Left cardiac atrium (tissue), 4 donors: ENCODE measurements around the gene ZMYND11. TPM values are rescaled to one million over a fixed set of nuclear protein-coding genes. Genes with fewer than 3 reads are reported as not detected.
"Not testable (repeated sequence)": the region's sequence is repeated elsewhere in the genome, so short reads cannot be mapped to it uniquely, and the experiment has no call there.

ENCODE experiments used
- ATAC-seq, 2 donors: fragments of 200-7000 bp; cut with Tn5 transposase; one replicate each; pipeline ENCODE4 v1.9.1; 2020; ENCODE audit warnings: mild to moderate bottlenecking in 2 of 2, moderate library complexity in 2 of 2
- DNase-seq: peaks from one replicate; pipeline ENCODE4 v3.0.0-alpha.2; 2020
- intact Hi-C, 2 donors: fragments of 100-400 bp; cut with DNase I; formaldehyde crosslinking; loops; one replicate each; pipeline versions ENCODE4 v1.14.1 to v1.15.1; 2022 to 2023
- total RNA-seq, 2 donors: library from RNA; stranded (reverse); fragmentation: NEBNext Ultra II Directional; extraction: Animal tissue kit (Norgen Biotek cat#: 25700); gene quantifications; one replicate each; pipeline ENCODE4 v1.2.1, GENCODE V29; 2021
- donor health status: DM: no; HTN: yes; CAD: no.
- donor health status: DM: no; HTN: yes; CAD: no; lungs with severe emphysema.
- donor health status: DM: yes; HTN: yes; CAD: no.
- donor health status: Dilated cardiomyopathy.

ZMYND11 gene
- total RNA-seq, 2 donors from 2014 or later = 59.1 to 72.6 TPM

GRCh38 chr10:234708-235406 is 99.6 kb downstream of the ZMYND11 start:
- ATAC-seq (no peak), DNase-seq (no peak)
- intact Hi-C loops = no loop called here

- intact Hi-C loops = no loop called here
- no peak for ATAC-seq
- DNase-seq = no peak
Observed at GRCh38 chr10:235915-236314, 100.7 kb downstream of the ZMYND11 start.

- intact Hi-C loops = no loop called here
- DNase-seq (no peak), ATAC-seq (no peak)
Observed at GRCh38 chr10:239109-239508, 103.9 kb downstream of the ZMYND11 start.

- peak in 1 of 2 donors; percentile 90 for ATAC-seq
- DNase-seq = no peak
- intact Hi-C loops = no loop called here
Observed at GRCh38 chr10:241451-241850, 106.2 kb downstream of the ZMYND11 start.

- intact Hi-C loops = no loop called here
- ATAC-seq = no peak
- no peak for DNase-seq
Observed at GRCh38 chr10:241966-242643, 106.8 kb downstream of the ZMYND11 start.

GRCh38 chr10:244227-244626 is 109.0 kb downstream of the ZMYND11 start:
- ATAC-seq = no peak
- no peak for DNase-seq
- intact Hi-C loops = no loop called here

GRCh38 chr10:246431-246830 is 111.2 kb downstream of the ZMYND11 start:
- ATAC-seq = no peak
- intact Hi-C loops = no loop called here

GRCh38 chr10:247480-247879 is 112.2 kb downstream of the ZMYND11 start:
- intact Hi-C loops = no loop called here

More at GRCh38 chr10:246431-246830, 111.2 kb downstream of the ZMYND11 start:
- DNase-seq = no peak

GRCh38 chr10:248307-248706 is 113.1 kb downstream of the ZMYND11 start:
- DNase-seq (no peak), ATAC-seq (no peak)
- intact Hi-C loops = no loop called here

More at GRCh38 chr10:247480-247879, 112.2 kb downstream of the ZMYND11 start:
- no peak for DNase-seq
- no peak for ATAC-seq

GRCh38 chr10:251982-252582 is 116.8 kb downstream of the ZMYND11 start:
- DNase-seq (no peak), ATAC-seq (no peak)
- intact Hi-C loops = no loop called here

- intact Hi-C loops = no loop called here
- no peak for ATAC-seq
- DNase-seq = no peak
Observed at GRCh38 chr10:260819-261429, 125.7 kb downstream of the ZMYND11 start.

GRCh38 chr10:264160-265073 is 129.2 kb downstream of the ZMYND11 start:
- intact Hi-C loops, ATAC-seq, DNase-seq: not testable (repeated sequence)

GRCh38 chr10:265074-265440 is 129.8 kb downstream of the ZMYND11 start:
- ATAC-seq, DNase-seq, intact Hi-C loops: not testable (repeated sequence)

GRCh38 chr10:265816-266588 is 130.7 kb downstream of the ZMYND11 start:
- intact Hi-C loops, DNase-seq, ATAC-seq: not testable (repeated sequence)

GRCh38 chr10:266974-267425 is 131.7 kb downstream of the ZMYND11 start:
- ATAC-seq (no peak), DNase-seq (no peak)
- intact Hi-C loops = no loop called here

- no peak for ATAC-seq
- intact Hi-C loops = no loop called here
- no peak for DNase-seq
Observed at GRCh38 chr10:267705-268104, 132.4 kb downstream of the ZMYND11 start.

- intact Hi-C loops = no loop called here
- DNase-seq (no peak), ATAC-seq (no peak)
Observed at GRCh38 chr10:269440-270074, 134.3 kb downstream of the ZMYND11 start.

- no peak for ATAC-seq
- no peak for DNase-seq
- intact Hi-C loops = no loop called here
Observed at GRCh38 chr10:271201-271600, 135.9 kb downstream of the ZMYND11 start.
